ENCODE data around the gene ENC1. TPM values are rescaled to one million over a fixed set of nuclear protein-coding genes. Genes with fewer than 3 reads are reported as not detected.

The ENC1 gene
- total RNA-seq, 4 donors from 2014 or later = 8.9 to 23.7 (median 13.1) TPM

DNA sequence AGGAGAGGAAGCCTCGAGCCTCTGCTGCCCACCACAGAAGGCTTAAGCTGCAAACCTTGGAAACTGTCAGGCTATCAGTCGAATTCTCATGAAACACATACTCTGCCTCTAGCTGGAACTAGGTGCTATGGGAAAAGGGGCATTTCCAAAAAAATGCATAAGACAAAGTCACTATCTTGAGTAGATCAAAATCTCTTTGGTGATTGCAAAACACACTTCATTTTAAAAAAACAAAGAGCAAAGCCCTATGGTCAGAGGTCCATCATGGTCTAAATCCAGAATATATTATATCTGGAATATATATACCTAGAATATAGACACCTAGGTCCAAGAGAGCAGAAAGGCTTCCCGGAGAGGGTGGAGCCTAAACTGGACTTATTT, 59.8 kb downstream of the ENC1 start:
- Histone ChIP-seq H3K9me3 (no peaks in the 10 kb centered on the region), H3K36me3 (no peaks in the 10 kb centered on the region), H3K4me3 (no peak overlapping the region), H3K27me3 (no peaks in the 10 kb centered on the region), H3K4me1 (peaks cover 8 to 16% (median 15%) of the 10 kb centered on the region in 4 donors), H3K27ac (replicated peaks in 1 of 4) (no peak overlapping the region)
- TF ChIP-seq POLR2A (IDR thresholded peaks at IDR 0.05; ENCODE audit: low read depth) (no peak), CTCF (IDR thresholded peaks at IDR 0.05) (no peak), POLR2AphosphoS5 (IDR thresholded peaks at IDR 0.05) (no peak), EP300 (IDR thresholded peaks at IDR 0.05) (no peak)
- no peak for DNase-seq (ENCODE audit: extremely low spot score)
- WGBS = 86% methylated on average over 3 of the region's 3 CpGs
- intact Hi-C loops (cut with DNase I) = no loop called here

DNA sequence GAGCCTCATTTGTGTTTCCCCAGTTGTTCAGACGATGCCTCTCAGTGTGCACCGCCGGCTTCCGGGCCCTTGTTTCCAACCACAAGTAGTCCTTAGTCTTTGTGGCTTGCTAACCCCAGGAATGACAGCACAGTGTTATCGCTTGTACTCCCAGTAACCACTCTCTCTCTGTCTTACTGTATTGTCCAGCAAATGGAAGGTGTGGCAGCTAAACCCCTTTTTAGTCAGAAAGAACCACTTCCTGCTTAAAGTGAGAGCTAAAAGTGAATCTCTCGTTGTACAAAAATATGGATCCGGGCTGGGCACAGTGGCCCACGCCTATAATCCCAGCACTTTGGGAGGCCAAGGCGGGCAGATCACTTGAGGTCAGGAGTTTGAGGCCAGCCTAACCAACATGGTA, 61.3 kb downstream of the ENC1 start:
- intact Hi-C loops (cut with DNase I) = no loop called here
- WGBS = 92% methylated on average over 9 of the region's 9 CpGs
- no peaks in the 10 kb centered on the region for H3K36me3 ChIP-seq
- TF ChIP-seq EP300 (IDR thresholded peaks at IDR 0.05) (no peak), CTCF (IDR thresholded peaks at IDR 0.05) (no peak), POLR2AphosphoS5 (IDR thresholded peaks at IDR 0.05) (no peak), POLR2A (IDR thresholded peaks at IDR 0.05; ENCODE audit: low read depth) (no peak)
- H3K27ac ChIP-seq (replicated peaks in 1 of 4) = no peak overlapping the region
- no peak for DNase-seq (ENCODE audit: extremely low spot score)
- H3K4me3 ChIP-seq = no peak overlapping the region
- H3K9me3 ChIP-seq = no peaks in the 10 kb centered on the region
- H3K27me3 ChIP-seq = no peaks in the 10 kb centered on the region
- peaks cover 8 to 18% (median 16%) of the 10 kb centered on the region in 4 donors for H3K4me1 ChIP-seq

DNA sequence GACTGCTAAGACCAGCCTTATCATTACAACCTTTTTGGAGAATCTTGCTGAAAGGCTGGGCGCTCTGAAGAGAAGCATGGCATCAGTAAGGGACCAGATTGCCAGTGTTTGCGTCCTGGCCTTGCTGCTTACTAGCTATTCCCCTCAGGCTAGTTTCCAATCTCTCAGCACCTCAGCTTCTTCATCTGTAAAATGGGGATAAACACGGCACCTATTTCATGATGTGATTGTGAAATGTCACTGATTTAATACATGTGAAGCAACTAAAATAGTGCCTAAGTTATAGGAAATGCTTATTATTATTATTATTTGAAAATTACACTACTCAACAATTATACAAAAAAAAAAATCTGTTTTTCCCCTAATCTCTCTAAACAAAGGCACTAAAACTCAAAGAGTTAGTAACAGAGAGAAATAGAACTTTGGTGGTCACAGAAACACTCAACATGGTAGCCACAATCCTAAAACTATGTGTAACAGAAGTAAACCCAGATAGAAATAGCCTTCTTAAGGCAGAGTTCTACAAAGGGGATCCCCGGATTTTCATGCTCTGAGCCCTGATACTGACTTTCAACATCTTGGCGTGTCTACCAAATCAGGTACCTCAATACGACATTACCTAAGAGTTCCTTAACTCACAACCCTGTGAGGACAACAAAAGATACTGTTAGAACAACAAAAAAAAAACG, 62.0 kb downstream of the ENC1 start:
- Histone ChIP-seq H3K36me3 (no peaks in the 10 kb centered on the region), H3K27me3 (no peaks in the 10 kb centered on the region), H3K9me3 (no peaks in the 10 kb centered on the region), H3K27ac (replicated peaks in 1 of 4) (no peak overlapping the region), H3K4me1 (peaks cover 8 to 18% (median 16%) of the 10 kb centered on the region in 4 donors), H3K4me3 (no peak overlapping the region)
- intact Hi-C loops (cut with DNase I) = no loop called here
- TF ChIP-seq POLR2AphosphoS5 (IDR thresholded peaks at IDR 0.05) (no peak), POLR2A (IDR thresholded peaks at IDR 0.05; ENCODE audit: low read depth) (no peak), CTCF (IDR thresholded peaks at IDR 0.05) (no peak), EP300 (IDR thresholded peaks at IDR 0.05) (no peak)
- no peak for DNase-seq (ENCODE audit: extremely low spot score)
- WGBS = 96% methylated on average over 7 of the region's 7 CpGs

Other genes starting within 250 kb of the ENC1 start
- 100 to 1,000 TPM; 101 to 128 (median 113) TPM for gene HEXB, start 44.5 kb upstream of the ENC1 start, total RNA-seq
- 10 to 100 TPM; 12.9 to 17.0 (median 14.5) TPM for gene GFM2, start 126.4 kb upstream of the ENC1 start, total RNA-seq
- 100 to 1,000 TPM in 3 of 4 donors, 10 to 100 TPM in 1; 85.2 to 120 (median 110) TPM for gene NSA2, start 126.5 kb upstream of the ENC1 start, total RNA-seq
- 1 to 10 TPM in 3 of 4 donors, under 1 TPM in 1; 0.80 to 2.1 (median 1.3) TPM for gene FAM169A, start 225.7 kb upstream of the ENC1 start, total RNA-seq